ENCODE measurements around the gene SRA1. TPM values are rescaled to one million over a fixed set of nuclear protein-coding genes. Genes with fewer than 3 reads are reported as not detected.

Gene SRA1
- total RNA-seq, 1 experiment from 2014 or later = 52.0 TPM

DNA sequence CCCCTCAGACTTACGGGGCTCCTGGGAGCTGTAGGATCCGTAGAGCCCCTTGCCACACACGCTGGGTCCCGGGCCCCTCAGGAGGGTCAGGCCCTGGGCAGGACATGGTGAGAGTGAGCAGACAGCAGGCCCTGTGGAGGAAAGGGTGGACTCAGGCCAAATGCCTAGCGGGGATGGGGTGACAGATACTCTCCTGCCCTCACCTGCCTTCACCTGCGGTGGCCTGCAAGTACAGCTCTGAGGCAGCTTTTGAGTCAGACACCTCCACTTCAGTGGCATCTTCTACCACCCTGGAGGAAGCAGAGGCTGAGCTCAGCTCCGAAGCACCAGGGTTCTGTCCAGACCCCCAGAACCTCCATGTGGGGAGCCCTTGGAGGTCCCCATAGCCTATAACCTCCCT lies 33.6 kb upstream of the SRA1 start:
- TF ChIP-seq TCF7L2 (IDR thresholded peaks at IDR 0.05; ENCODE audit: low read depth, low read length) (no peak), SIN3A (IDR thresholded peaks at IDR 0.05; ENCODE audit: borderline replicate concordance, insufficient read depth, low read depth, low read length) (no peak), POLR2AphosphoS5 (IDR thresholded peaks at IDR 0.05; ENCODE audit: low read depth, low read length) (no peak)
- TF ChIP-seq, protein P1, sequence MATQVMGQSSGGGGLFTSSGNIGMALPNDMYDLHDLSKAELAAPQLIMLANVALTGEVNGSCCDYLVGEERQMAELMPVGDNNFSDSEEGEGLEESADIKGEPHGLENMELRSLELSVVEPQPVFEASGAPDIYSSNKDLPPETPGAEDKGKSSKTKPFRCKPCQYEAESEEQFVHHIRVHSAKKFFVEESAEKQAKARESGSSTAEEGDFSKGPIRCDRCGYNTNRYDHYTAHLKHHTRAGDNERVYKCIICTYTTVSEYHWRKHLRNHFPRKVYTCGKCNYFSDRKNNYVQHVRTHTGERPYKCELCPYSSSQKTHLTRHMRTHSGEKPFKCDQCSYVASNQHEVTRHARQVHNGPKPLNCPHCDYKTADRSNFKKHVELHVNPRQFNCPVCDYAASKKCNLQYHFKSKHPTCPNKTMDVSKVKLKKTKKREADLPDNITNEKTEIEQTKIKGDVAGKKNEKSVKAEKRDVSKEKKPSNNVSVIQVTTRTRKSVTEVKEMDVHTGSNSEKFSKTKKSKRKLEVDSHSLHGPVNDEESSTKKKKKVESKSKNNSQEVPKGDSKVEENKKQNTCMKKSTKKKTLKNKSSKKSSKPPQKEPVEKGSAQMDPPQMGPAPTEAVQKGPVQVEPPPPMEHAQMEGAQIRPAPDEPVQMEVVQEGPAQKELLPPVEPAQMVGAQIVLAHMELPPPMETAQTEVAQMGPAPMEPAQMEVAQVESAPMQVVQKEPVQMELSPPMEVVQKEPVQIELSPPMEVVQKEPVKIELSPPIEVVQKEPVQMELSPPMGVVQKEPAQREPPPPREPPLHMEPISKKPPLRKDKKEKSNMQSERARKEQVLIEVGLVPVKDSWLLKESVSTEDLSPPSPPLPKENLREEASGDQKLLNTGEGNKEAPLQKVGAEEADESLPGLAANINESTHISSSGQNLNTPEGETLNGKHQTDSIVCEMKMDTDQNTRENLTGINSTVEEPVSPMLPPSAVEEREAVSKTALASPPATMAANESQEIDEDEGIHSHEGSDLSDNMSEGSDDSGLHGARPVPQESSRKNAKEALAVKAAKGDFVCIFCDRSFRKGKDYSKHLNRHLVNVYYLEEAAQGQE (IDR thresholded peaks at IDR 0.05; ENCODE audit: insufficient read depth in 1 of 2, low read depth in 2 of 2, low read length in 1 of 2) = no peak
- TF ChIP-seq, protein P2, sequence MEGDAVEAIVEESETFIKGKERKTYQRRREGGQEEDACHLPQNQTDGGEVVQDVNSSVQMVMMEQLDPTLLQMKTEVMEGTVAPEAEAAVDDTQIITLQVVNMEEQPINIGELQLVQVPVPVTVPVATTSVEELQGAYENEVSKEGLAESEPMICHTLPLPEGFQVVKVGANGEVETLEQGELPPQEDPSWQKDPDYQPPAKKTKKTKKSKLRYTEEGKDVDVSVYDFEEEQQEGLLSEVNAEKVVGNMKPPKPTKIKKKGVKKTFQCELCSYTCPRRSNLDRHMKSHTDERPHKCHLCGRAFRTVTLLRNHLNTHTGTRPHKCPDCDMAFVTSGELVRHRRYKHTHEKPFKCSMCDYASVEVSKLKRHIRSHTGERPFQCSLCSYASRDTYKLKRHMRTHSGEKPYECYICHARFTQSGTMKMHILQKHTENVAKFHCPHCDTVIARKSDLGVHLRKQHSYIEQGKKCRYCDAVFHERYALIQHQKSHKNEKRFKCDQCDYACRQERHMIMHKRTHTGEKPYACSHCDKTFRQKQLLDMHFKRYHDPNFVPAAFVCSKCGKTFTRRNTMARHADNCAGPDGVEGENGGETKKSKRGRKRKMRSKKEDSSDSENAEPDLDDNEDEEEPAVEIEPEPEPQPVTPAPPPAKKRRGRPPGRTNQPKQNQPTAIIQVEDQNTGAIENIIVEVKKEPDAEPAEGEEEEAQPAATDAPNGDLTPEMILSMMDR (IDR thresholded peaks at IDR 0.05) = no peak

DNA sequence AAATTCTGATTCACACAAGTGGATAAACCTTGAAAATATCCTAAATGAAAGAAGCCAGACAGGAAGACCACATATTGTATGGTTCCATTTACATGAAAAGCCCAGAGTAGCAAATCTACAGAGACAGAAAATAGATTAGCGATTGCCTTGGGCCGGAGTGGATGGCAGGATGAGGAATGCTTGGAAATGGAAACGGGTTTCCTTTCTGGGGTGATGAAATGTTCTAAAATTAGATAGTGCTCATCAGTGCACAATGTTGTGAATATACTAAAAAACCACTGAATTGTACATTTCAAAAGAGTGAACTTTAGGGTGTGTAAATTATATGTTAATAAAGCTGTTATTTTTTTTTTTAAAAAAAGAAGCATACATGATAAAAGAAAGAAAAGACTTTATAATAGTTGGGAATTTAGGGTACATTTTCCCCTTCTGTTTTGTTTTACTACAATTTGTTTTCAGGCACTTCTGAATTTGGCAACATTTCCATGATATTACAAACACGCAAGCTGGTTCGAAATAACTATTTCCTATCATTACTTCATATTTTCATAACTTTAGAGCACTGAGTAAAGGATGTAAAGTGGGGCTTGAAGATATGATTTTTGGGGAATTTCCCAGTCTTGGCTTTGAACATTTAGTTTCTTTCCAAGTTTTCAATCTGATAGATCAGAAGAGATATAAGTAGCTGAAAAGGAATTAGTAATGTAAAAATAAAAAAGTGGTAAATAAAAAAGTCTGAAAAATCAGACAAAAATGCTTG lies 31.2 kb upstream of the SRA1 start:
- Histone ChIP-seq H3K9me3 (ENCODE audit: control insufficient read depth, insufficient read depth, low read depth, low read length) (no peaks in the 10 kb centered on the region), H3K27ac (ENCODE audit: low read length) (no peak overlapping the region), H3K36me3 (ENCODE audit: control insufficient read depth, insufficient read depth, low read length) (no peaks in the 10 kb centered on the region), H3K4me1 (ENCODE audit: control insufficient read depth, insufficient read depth, low read length) (no peaks in the 10 kb centered on the region), H3K27me3 (ENCODE audit: control insufficient read depth, insufficient read depth, low read length) (no peaks in the 10 kb centered on the region), H3K4me3 (ENCODE audit: low read depth in 2 of 2, low read length in 2 of 2) (no peak overlapping the region)
- TF ChIP-seq, protein P1 (IDR thresholded peaks at IDR 0.05; ENCODE audit: insufficient read depth in 1 of 2, low read depth in 2 of 2, low read length in 1 of 2) = no peak
- TF ChIP-seq POLR2AphosphoS5 (IDR thresholded peaks at IDR 0.05; ENCODE audit: low read depth, low read length) = no peak
- TF ChIP-seq, protein P2 (IDR thresholded peaks at IDR 0.05) = no peak
- TF ChIP-seq SIN3A (IDR thresholded peaks at IDR 0.05; ENCODE audit: borderline replicate concordance, insufficient read depth, low read depth, low read length) = no peak
- no peak for TF ChIP-seq TCF7L2 (IDR thresholded peaks at IDR 0.05; ENCODE audit: low read depth, low read length)
- intact Hi-C loops (cut with micrococcal nuclease; ENCODE audit: unreplicated experiment) = no loop called here
- BruUV-seq (replicated peaks) = no TSS peak
- no peak for ATAC-seq
- CTCF ChIA-PET = interaction anchor here (0.5 kb wide), 1 partner anchor 12 kb away, joined by 3 read pairs; no protein-coding TSS in a partner anchor
- POLR2A ChIA-PET = no interaction called here
- in situ Hi-C loops (cut with HindIII; ENCODE audit: low pct_unique_long_range_greater_than_20kb, low sequenced_read_pairs) = no loop called here
- no peak for DNase-seq (ENCODE audit: low read depth, low spot score)

More for the DNA sequence above, 33.6 kb upstream of the SRA1 start:
- in situ Hi-C loops (cut with HindIII; ENCODE audit: low pct_unique_long_range_greater_than_20kb, low sequenced_read_pairs) (no loop called here), intact Hi-C loops (cut with micrococcal nuclease; ENCODE audit: unreplicated experiment) (no loop called here)
- no peak overlapping the region for H3K4me3 ChIP-seq (ENCODE audit: low read depth in 2 of 2, low read length in 2 of 2)
- ATAC-seq = no peak
- no peaks in the 10 kb centered on the region for H3K36me3 ChIP-seq (ENCODE audit: control insufficient read depth, insufficient read depth, low read length)
- POLR2A ChIA-PET = no interaction called here
- DNase-seq (ENCODE audit: low read depth, low spot score) = no peak
- no peaks in the 10 kb centered on the region for H3K9me3 ChIP-seq (ENCODE audit: control insufficient read depth, insufficient read depth, low read depth, low read length)
- no peaks in the 10 kb centered on the region for H3K4me1 ChIP-seq (ENCODE audit: control insufficient read depth, insufficient read depth, low read length)
- no TSS peak for BruUV-seq (replicated peaks)
- no peaks in the 10 kb centered on the region for H3K27me3 ChIP-seq (ENCODE audit: control insufficient read depth, insufficient read depth, low read length)
- no peak overlapping the region for H3K27ac ChIP-seq (ENCODE audit: low read length)
- CTCF ChIA-PET = no interaction called here

Data from Panc1 (cell line).